GM12864 (cell line): ENCODE measurements around the gene UPF1.
A peak's percentile ranks its signal among the peaks of the same experiment; 100 is the strongest.

Experiments
- DNase-seq: peaks from one replicate; pipeline ENCODE4 v3.0.0-alpha.2; 2011; ENCODE audit warnings: low read depth
- H3K4me3 ChIP-seq: 2 replicates; pipeline ENCODE4 v1.5.1; 2011; ENCODE audit warnings: mild to moderate bottlenecking, low read depth, low read length, control low read depth
- TF ChIP-seq, protein P1 (sequence below): IDR thresholded peaks from 2 replicates; pipeline ENCODE4 v1.5.1; 2011; ENCODE audit warnings: low read depth, mild to moderate bottlenecking, moderate library complexity, low read length, control low read depth, inconsistent platforms; ENCODE audit errors: missing control alignments

Gene UPF1

DNA sequence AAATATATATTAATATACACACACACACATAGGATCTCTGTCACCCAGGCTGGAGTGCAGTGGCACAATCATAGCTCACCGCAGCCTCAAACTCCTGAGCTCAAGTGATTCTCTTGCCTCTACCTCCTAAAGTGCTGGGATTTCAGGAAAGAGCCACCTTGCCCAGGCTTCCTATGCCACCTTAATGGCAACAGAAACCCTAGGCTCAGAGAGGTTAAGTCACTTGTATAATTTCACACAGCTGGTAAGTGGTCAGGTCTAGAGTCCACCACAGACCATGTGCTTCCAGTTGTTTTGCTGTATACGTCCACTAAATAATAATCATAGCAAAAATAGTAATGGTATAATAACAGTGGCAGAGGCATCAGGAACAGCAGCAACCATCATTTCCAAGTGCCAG is 1.3 kb upstream of the UPF1 start:
- H3K4me3 ChIP-seq, result no peak overlapping the region
- TF ChIP-seq, protein P1, sequence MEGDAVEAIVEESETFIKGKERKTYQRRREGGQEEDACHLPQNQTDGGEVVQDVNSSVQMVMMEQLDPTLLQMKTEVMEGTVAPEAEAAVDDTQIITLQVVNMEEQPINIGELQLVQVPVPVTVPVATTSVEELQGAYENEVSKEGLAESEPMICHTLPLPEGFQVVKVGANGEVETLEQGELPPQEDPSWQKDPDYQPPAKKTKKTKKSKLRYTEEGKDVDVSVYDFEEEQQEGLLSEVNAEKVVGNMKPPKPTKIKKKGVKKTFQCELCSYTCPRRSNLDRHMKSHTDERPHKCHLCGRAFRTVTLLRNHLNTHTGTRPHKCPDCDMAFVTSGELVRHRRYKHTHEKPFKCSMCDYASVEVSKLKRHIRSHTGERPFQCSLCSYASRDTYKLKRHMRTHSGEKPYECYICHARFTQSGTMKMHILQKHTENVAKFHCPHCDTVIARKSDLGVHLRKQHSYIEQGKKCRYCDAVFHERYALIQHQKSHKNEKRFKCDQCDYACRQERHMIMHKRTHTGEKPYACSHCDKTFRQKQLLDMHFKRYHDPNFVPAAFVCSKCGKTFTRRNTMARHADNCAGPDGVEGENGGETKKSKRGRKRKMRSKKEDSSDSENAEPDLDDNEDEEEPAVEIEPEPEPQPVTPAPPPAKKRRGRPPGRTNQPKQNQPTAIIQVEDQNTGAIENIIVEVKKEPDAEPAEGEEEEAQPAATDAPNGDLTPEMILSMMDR, result no peak
- no peak for DNase-seq

DNA sequence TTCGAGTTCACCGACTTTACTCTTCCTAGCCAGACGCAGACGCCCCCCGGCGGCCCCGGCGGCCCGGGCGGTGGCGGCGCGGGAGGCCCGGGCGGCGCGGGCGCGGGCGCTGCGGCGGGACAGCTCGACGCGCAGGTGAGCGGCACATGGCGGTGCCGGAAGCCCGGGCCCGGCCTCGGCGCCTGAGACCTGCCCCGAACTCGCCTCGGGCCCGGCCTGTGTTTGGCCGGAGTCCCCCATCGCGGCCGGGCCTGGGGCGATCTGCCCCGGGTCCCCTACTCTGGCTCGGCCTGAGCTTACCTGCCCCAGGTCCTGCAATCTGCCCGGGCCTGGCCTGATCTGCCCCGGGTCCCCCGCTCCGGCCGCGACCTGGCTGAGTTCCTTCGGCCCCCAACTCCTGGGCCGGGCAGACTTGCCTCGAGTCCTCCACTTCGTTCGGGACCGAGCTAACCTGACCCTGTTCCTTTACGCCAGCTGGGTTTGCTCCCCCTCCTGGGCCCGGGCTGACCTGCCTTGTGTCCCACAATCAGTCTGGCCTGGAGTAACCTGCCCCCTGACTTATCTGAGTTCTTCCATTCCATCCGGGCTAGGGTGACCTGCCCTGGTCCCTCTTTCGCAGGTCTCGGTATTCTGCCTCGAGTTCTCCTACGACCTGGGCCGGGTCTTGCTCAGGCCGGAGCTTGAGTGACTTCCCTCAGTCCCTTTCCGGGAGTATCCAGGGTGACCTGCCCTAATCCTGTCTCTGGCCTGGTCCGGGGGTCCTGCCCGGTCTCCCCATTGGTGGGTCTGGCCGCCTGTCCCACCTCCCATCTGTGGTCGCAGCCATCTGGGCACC is 764 bp downstream of the UPF1 start:
- TF ChIP-seq, protein P1, result peak; percentile 15
- no peak for DNase-seq

DNA sequence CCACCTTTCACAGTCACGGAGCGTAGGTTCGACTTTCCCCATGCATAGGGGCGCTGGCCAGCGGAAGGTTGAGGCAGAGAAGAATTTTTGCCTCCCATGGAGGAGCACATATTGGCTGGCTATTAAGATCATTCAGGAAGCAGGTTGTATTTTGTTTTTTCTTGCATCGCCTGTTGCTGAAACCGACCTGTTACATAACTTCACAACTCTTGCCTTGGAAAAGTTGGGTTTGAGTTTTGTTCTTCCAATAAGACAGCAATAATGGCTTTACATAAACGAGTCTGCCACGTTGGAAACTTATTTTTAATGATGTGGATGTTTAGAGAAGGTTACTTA is 1.4 kb downstream of the UPF1 start:
- TF ChIP-seq, protein P1, result no peak
- H3K4me3 ChIP-seq, result peak overlapping the region; percentile 99
- DNase-seq, result no peak

More for the DNA sequence above, 764 bp downstream of the UPF1 start:
- H3K4me3 ChIP-seq, result peak overlapping the region; percentile 99

DNA sequence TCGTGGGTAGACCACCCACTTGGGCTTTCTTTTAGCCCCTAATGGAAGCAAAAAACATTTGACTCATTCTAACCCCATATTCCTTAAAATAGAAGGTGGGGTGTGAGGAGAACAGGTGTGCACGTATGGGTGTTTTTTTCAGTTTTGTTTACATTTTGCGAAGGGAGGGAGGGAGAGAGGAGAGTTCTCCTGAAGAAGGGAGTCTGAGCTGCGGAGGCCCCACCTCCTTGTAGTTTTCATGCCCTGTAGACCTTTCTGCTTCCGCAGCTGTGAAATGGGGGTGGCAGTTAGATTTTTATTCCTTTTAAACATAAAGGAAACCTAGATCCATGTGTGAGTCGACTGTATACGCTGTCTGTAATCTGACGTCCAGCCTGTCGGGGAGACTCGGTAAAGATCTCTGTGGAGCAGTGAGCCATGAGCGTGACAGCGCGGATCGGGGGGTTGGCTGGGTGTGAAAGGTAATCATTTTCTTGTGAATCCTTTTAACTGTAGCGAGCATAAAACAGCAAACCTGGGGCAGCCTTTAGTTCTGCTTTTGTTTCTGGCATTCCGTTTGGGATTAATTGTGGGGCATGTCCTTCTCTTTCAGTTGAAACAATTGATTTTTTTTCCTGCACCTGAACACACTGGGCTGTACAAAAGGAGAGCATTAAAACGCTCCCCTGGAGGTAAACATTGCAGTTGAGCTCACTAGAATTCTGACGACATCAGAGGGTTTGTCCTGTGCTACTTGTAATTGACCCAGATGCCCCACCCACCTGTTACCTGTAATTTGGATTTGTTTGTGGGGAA is 2.3 kb downstream of the UPF1 start:
- DNase-seq, result no peak
- peak overlapping the region; percentile 99 for H3K4me3 ChIP-seq
- TF ChIP-seq, protein P1, result no peak

DNA sequence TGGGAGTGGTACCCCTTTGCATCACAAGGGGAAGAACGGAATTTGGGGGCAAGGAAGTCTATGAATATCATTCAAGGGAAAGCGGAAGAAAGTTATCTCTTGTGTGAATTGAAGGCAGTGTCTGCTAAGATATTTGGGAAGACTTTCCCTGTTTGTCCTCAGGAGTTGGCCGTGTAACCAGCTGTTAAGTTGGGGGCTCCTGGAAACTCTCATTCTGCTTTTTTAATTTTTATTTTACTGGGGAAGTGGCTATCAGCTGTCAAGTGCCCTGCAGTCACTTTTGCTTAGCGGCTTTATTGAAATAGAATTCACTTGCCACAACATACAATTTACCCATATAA is 2.9 kb downstream of the UPF1 start:
- peak overlapping the region; percentile 99; the same call in 1 of the 2 replicates for H3K4me3 ChIP-seq

DNA sequence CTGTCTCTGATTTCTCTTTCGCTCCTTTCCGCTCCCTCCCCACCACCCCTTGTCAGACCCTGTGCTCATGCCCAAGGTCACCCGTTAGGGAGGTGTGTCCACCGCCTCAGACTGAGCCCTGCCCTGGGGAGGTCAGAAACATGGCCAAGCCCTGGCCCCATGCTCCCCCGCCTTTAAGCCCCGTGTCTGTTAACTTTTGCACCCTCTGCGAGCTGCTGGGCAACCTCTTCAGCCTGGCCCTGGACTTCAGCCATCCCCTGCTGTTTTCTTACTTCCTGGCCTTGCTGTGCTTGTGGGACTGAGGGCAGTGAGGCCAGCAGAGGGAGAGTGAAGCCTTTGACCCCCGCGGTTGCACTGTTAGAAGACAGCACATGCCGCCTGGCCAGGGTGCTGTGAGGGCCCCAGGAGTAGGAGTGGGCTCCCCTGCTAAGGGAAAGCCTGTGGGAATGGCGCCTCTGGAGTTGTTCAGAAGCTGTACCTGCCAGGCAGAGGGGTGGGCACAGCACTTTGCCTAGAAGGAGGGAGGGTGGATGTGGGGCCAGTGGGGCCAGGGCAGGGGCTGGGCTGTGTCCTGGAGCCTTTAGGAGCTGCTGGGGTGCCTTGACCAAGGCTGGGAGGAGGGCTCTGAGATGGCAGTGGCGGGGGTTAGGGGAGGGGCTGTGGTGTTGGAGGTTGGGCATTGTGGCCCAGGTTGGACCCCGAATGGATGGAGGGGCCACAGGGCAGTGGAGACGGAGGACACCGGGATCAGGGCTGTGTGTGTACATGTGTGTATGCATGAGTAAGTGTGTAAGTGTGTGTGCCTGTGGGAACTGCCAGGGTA is 7.9 kb downstream of the UPF1 start:
- no peak for DNase-seq
- H3K4me3 ChIP-seq, result no peak overlapping the region
- TF ChIP-seq, protein P1, result no peak

More for the DNA sequence above, 2.9 kb downstream of the UPF1 start:
- TF ChIP-seq, protein P1, result no peak
- no peak for DNase-seq
